ENCODE results near the gene PNLIPRP2. TPM values are rescaled to one million over a fixed set of nuclear protein-coding genes. Genes with fewer than 3 reads are reported as not detected.

The PNLIPRP2 gene
- total RNA-seq = not detected

DNA sequence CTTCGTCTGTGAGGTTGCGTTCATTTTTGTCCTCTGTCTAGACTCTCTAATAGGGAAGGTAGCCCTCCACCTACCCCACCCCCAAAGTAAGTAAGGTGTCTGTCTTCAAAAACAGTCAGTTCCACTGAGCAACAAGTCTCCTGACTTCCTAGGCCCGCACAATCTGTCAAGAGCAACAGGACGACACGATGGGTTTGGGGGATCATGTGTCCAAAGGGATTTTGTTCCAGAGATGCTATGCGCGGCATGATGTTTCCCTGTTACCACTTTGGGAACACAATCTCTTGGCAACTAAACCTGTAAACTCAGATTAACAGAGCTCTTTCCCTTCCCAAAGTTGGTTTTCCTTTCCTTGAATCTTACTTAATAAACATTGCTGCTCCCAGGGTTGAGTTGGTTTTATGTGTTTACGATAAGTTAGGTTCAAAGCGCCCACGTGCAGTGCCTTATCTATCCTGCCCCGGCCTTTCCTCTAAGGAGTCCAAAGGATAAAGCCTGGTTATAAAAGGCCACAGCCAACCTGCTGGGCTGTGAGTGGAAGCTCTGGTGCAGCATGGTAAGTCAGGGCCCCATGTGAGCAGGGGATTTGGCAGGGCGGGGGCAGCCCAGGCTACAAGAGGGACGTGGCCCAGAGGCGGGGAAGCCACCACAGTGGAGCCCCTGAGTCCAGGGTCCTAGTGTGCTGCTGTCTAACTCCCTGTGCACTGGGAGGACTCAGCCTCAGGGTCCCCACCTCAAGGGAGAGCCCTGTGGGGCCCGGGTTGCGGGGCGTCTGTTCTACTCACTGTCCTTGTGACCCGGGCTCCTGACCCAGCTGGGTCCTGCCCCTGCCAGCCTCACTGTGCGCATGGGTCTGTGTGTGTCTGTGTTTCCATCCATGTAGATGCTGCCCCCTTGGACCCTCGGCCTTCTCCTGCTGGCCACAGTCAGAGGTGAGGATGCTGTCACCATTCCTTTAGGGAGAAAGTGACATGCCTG, at the start of gene PNLIPRP2:
Gene PNLIPRP2, plus strand, starts transcription at position 531 of the 978 bp plus-strand sequence.
- DNase-seq = no peak
- H3K27me3 Mint-ChIP-seq = peaks cover 16% of the 10 kb centered on the region
- H3K4me3 Mint-ChIP-seq = no peak within 1 kb of the TSS
- H3K4me1 Mint-ChIP-seq = no peaks in the 10 kb centered on the region
- no peak within 1 kb of the TSS for H3K27ac Mint-ChIP-seq
- no peaks in the 10 kb centered on the region for H3K9me3 Mint-ChIP-seq
- no peaks in the 10 kb centered on the region for H3K36me3 Mint-ChIP-seq

- DNase-seq = no peak
- Mint-ChIP-seq H3K4me3 (no peak overlapping the region), H3K27me3 (peaks cover 26% of the 10 kb centered on the region), H3K36me3 (no peaks in the 10 kb centered on the region), H3K9me3 (peaks cover 1% of the 10 kb centered on the region), H3K27ac (no peak overlapping the region), H3K4me1 (no peaks in the 10 kb centered on the region)
Measured at GRCh38 chr10:116574797-116575196, 46.0 kb upstream of the PNLIPRP2 start.

DNA sequence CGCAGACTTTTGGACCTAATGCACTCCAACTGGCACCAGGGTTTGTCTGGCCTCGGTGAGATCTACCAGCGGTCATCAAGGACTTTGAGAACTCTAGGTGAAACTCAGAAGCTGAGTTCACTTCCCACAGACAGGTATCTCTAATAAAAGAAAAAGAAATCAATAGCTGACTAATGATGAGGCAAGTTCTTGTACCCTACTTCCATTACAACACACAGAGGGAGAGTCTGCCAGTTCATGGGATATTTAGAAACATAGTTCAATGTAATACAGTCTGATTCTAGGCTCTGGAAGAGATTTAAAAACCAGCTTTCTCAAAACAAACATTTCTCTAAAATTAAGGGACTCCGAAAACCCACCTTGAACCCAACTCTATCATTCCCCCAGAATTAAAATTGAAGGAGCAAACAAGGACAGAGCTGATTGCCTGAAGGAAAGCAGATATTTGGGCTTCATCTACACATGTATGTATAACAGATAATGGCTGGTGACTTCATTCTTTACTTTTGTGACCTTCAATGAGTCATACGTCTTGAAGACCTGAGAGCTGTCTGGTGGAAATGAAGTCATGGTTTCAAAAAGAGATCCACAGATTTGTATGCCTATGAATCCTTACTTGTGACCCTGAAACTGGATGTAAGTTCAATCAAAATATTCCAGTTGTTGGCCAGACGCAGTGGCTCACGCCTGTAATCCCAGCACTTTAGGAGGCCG, 32.7 kb upstream of the PNLIPRP2 start:
- no peak overlapping the region for H3K4me3 Mint-ChIP-seq
- no peak for DNase-seq
- H3K27ac Mint-ChIP-seq = no peak overlapping the region
- no peaks in the 10 kb centered on the region for H3K4me1 Mint-ChIP-seq
- no peaks in the 10 kb centered on the region for H3K36me3 Mint-ChIP-seq
- no peaks in the 10 kb centered on the region for H3K27me3 Mint-ChIP-seq
- no peaks in the 10 kb centered on the region for H3K9me3 Mint-ChIP-seq

GRCh38 chr10:116588995-116589394, 31.8 kb upstream of the PNLIPRP2 start:
- Mint-ChIP-seq H3K27me3 (no peaks in the 10 kb centered on the region), H3K4me1 (no peaks in the 10 kb centered on the region), H3K9me3 (no peaks in the 10 kb centered on the region), H3K36me3 (no peaks in the 10 kb centered on the region), H3K4me3 (no peak overlapping the region), H3K27ac (no peak overlapping the region)
- DNase-seq = no peak

DNA sequence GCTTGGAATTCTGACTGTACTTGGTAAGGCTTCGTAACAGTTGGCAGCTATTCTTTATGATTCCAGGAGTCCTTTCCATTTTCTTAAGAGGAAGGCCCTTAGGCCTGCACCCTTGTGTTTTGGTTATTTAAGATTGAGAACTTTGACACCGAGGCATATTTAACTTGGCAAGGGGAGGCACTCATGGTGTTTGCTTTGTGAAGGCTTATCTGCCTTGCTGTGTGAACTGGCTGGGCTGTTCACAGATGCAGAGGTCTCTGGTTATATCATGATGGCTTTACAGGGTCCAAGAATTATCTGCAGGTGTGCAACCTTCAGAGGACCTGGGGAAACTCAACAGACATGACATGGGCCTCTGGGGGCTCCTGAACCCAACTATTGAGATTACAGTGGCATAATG, 30.8 kb upstream of the PNLIPRP2 start:
- Mint-ChIP-seq H3K4me1 (no peaks in the 10 kb centered on the region), H3K4me3 (no peak overlapping the region), H3K9me3 (no peaks in the 10 kb centered on the region), H3K27ac (no peak overlapping the region), H3K36me3 (no peaks in the 10 kb centered on the region), H3K27me3 (no peaks in the 10 kb centered on the region)
- DNase-seq = no peak

DNA sequence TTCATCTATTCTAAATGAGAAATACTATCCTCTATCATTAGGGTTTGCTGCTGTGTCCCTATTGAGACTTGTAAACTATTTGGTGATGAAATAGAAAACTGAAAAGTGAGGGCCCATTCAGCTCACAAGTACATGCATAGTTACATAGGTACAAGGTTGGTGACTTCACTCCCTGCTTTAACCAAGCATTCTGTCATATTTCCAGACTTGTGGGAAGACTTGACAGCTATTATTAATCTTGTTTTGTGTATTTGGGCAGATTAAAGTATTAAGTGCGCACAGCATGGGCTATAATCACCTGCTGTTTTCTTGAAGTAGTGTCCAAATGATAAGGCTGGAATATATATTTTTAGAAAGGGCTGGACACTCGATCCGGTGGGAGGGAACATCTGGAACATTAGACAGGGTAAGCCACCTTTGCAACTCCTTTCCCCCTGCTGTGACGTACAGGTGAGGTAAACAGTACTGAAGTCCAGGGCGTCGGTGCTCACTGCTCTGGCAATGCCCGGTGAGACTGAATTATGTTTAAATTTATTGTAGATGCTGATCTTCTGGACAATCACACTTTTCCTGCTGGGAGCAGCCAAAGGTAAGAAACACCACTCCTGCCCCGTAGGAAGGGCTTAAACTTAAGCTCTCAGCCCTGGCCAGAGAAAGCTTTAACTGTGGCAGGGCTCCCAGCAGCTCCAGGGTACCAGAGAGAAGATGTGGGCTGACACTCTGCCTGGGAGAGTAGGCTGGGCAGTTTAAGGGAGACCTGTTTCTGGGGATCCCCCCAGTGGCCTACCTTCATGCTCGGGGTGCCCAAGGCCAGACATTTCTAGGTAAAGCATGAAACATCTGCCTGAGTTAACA, 29.9 kb upstream of the PNLIPRP2 start, which contains the start of gene PNLIPRP1:
Gene PNLIPRP1, plus strand, starts transcription at position 370 of the 855 bp plus-strand sequence. Its CDS starts 171 bp downstream, at position 541.
- no peaks in the 10 kb centered on the region for H3K36me3 Mint-ChIP-seq

DNA sequence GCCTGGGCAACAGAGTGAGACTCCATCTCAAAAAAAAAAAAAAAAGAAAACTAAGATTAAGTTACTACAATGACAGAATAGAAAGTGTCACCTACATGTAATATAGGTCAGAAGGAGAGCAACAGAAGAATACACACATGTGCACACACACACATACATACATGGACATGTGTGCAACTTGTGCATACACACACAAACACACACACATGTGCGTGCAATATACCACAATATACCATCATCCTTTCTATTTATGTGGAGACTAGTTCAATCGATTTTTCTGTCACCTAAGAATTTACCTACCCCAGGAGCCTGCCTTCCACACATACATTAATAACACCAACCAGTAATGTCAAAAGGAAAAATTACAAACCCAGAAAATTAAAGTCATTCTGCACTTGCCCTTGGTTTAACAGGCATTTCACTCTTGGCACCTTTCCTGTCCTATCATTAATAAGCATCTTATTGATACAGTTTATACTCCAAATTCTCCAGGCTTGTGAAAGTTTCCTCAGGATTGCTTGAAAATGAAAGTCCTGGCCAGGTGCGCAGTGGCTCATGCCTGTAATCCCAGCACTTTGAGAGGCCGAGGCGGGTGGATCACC, 27.5 kb upstream of the PNLIPRP2 start:
- no peaks in the 10 kb centered on the region for H3K4me1 Mint-ChIP-seq
- no peak overlapping the region for H3K27ac Mint-ChIP-seq
- H3K36me3 Mint-ChIP-seq = no peaks in the 10 kb centered on the region
- no peaks in the 10 kb centered on the region for H3K9me3 Mint-ChIP-seq
- H3K4me3 Mint-ChIP-seq = no peak overlapping the region
- H3K27me3 Mint-ChIP-seq = no peaks in the 10 kb centered on the region
- DNase-seq = no peak

More for the DNA sequence above, 29.9 kb upstream of the PNLIPRP2 start, which contains the start of gene PNLIPRP1:
- Mint-ChIP-seq H3K9me3 (no peaks in the 10 kb centered on the region), H3K27me3 (no peaks in the 10 kb centered on the region), H3K4me1 (no peaks in the 10 kb centered on the region), H3K27ac (no peak within 1 kb of the TSS), H3K4me3 (no peak within 1 kb of the TSS)
- DNase-seq = no peak

- H3K4me3 Mint-ChIP-seq = no peak overlapping the region
- no peaks in the 10 kb centered on the region for H3K4me1 Mint-ChIP-seq
- no peak overlapping the region for H3K27ac Mint-ChIP-seq
- H3K36me3 Mint-ChIP-seq = no peaks in the 10 kb centered on the region
- no peaks in the 10 kb centered on the region for H3K9me3 Mint-ChIP-seq
- no peaks in the 10 kb centered on the region for H3K27me3 Mint-ChIP-seq
- DNase-seq = no peak
Measured at GRCh38 chr10:116594525-116595035, 26.2 kb upstream of the PNLIPRP2 start.

- Mint-ChIP-seq H3K9me3 (no peaks in the 10 kb centered on the region), H3K4me1 (no peaks in the 10 kb centered on the region), H3K27me3 (no peaks in the 10 kb centered on the region), H3K4me3 (no peak overlapping the region), H3K36me3 (no peaks in the 10 kb centered on the region), H3K27ac (no peak overlapping the region)
- no peak for DNase-seq
Measured at GRCh38 chr10:116596062-116596461, 24.7 kb upstream of the PNLIPRP2 start.

DNA sequence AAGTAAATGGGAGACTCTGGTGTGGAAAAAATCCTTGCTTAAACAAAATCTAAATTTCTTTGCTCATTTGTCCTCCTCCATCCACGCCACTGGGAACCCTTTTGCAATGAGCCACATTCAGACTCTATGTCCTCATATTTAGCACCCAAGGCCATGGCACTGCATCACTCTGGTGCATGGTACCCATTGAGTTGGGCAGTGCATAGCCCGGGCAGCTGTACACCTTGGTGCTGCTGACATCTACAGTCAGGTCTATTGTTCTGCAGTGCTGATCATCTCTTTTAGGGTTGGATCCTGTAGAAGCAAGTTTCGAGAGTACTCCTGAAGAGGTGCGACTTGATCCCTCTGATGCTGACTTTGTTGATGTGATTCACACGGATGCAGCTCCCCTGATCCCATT, 23.2 kb upstream of the PNLIPRP2 start:
- Mint-ChIP-seq H3K9me3 (no peaks in the 10 kb centered on the region), H3K27ac (no peak overlapping the region), H3K27me3 (no peaks in the 10 kb centered on the region), H3K4me1 (no peaks in the 10 kb centered on the region), H3K36me3 (no peaks in the 10 kb centered on the region), H3K4me3 (no peak overlapping the region)
- DNase-seq = no peak

DNA sequence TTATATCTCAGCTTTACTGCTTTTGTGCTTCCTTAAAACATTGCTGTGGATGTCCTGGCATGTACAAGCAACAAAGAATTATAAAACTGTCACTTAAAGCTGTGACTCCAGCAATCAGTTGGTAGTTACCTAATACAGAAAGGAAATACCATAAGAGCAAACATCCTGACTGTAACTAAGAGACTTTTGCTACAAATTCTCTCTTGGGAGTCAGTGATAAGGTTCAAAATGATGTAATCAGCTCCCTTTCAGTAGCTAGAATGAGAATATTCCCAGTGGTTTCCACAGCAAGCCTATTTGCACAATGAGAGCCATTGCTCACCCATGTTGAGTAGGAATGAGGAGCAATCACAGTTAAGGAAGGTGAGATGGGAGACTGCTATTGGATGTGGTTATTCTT, 22.4 kb upstream of the PNLIPRP2 start:
- no peak for DNase-seq
- Mint-ChIP-seq H3K36me3 (no peaks in the 10 kb centered on the region), H3K27me3 (no peaks in the 10 kb centered on the region), H3K27ac (no peak overlapping the region), H3K4me3 (no peak overlapping the region), H3K4me1 (no peaks in the 10 kb centered on the region), H3K9me3 (no peaks in the 10 kb centered on the region)

- no peaks in the 10 kb centered on the region for H3K9me3 Mint-ChIP-seq
- H3K4me3 Mint-ChIP-seq = no peak overlapping the region
- DNase-seq = no peak
- no peaks in the 10 kb centered on the region for H3K36me3 Mint-ChIP-seq
- H3K27ac Mint-ChIP-seq = no peak overlapping the region
- H3K27me3 Mint-ChIP-seq = no peaks in the 10 kb centered on the region
- H3K4me1 Mint-ChIP-seq = no peaks in the 10 kb centered on the region
Measured at GRCh38 chr10:116599991-116600390, 20.8 kb upstream of the PNLIPRP2 start.

GRCh38 chr10:116602648-116603400, 17.9 kb upstream of the PNLIPRP2 start:
- Mint-ChIP-seq H3K4me3 (no peak overlapping the region), H3K27ac (no peak overlapping the region)

GRCh38 chr10:116606061-116606483, 14.7 kb upstream of the PNLIPRP2 start:
- no peak for DNase-seq
- Mint-ChIP-seq H3K4me3 (no peak overlapping the region), H3K27me3 (peaks cover 31% of the 10 kb centered on the region), H3K4me1 (no peaks in the 10 kb centered on the region), H3K27ac (no peak overlapping the region), H3K36me3 (no peaks in the 10 kb centered on the region), H3K9me3 (no peaks in the 10 kb centered on the region)

More at GRCh38 chr10:116602648-116603400, 17.9 kb upstream of the PNLIPRP2 start:
- Mint-ChIP-seq H3K27me3 (peaks cover 13% of the 10 kb centered on the region), H3K9me3 (no peaks in the 10 kb centered on the region), H3K4me1 (no peaks in the 10 kb centered on the region), H3K36me3 (no peaks in the 10 kb centered on the region)
- DNase-seq = no peak

Data from activated naive CD8-positive, alpha-beta T cell treated with anti-CD3 and anti-CD28 coated beads for 36 hours (primary cell).